ENCODE results near the gene MCF2L. TPM values are rescaled to one million over a fixed set of nuclear protein-coding genes. Genes with fewer than 3 reads are reported as not detected.
A peak's percentile ranks its signal among the peaks of the same experiment; 100 is the strongest.

The MCF2L gene
- total RNA-seq, 2 donors from 2014 or later: 0.56 to 0.74 TPM

- H3K27me3 Mint-ChIP-seq: peaks cover 10 to 11% of the 10 kb centered on the region in 2 donors
- no peaks in the 10 kb centered on the region for H3K36me3 Mint-ChIP-seq
- DNase-seq (ENCODE audit: low spot score): no peak
- ATAC-seq: no peak
- H3K4me3 Mint-ChIP-seq: no peak within 1 kb of the TSS
- H3K4me1 Mint-ChIP-seq (ENCODE audit: low read depth in 2 of 2): no peaks in the 10 kb centered on the region
- H3K27ac Mint-ChIP-seq: no peak within 1 kb of the TSS
- no peaks in the 10 kb centered on the region for H3K9me3 Mint-ChIP-seq
These were observed 153.7 kb downstream of the MCF2L start, which contains the start of gene F10 for GRCh38 chr13:113122550-113123225. Gene F10, plus strand, starts transcription at chr13:113122799. Its CDS starts 57 bp downstream, at chr13:113122856.

GRCh38 chr13:113123226-113124201 is 154.5 kb downstream of the MCF2L start:
- Mint-ChIP-seq H3K4me1 (ENCODE audit: low read depth in 2 of 2) (no peaks in the 10 kb centered on the region), H3K27me3 (peaks cover 14% of the 10 kb centered on the region in 2 donors)
- no peak for DNase-seq (ENCODE audit: low spot score)

GRCh38 chr13:113124211-113124970 is 155.4 kb downstream of the MCF2L start:
- H3K27me3 Mint-ChIP-seq: peaks cover 14 to 18% of the 10 kb centered on the region in 2 donors
- no peaks in the 10 kb centered on the region for H3K9me3 Mint-ChIP-seq
- H3K36me3 Mint-ChIP-seq: no peaks in the 10 kb centered on the region
- DNase-seq (ENCODE audit: low spot score): no peak
- no peaks in the 10 kb centered on the region for H3K4me1 Mint-ChIP-seq (ENCODE audit: low read depth in 2 of 2)
- ATAC-seq: no peak
- H3K27ac Mint-ChIP-seq: no peak overlapping the region
- H3K4me3 Mint-ChIP-seq: no peak overlapping the region

More at GRCh38 chr13:113123226-113124201, 154.5 kb downstream of the MCF2L start:
- no peak overlapping the region for H3K4me3 Mint-ChIP-seq
- no peak for ATAC-seq
- no peaks in the 10 kb centered on the region for H3K36me3 Mint-ChIP-seq
- H3K9me3 Mint-ChIP-seq: no peaks in the 10 kb centered on the region
- H3K27ac Mint-ChIP-seq: no peak overlapping the region

GRCh38 chr13:113125506-113126264 is 156.7 kb downstream of the MCF2L start:
- peaks cover 14 to 18% of the 10 kb centered on the region in 2 donors for H3K27me3 Mint-ChIP-seq
- H3K27ac Mint-ChIP-seq: no peak overlapping the region
- no peaks in the 10 kb centered on the region for H3K36me3 Mint-ChIP-seq
- no peak for ATAC-seq
- H3K4me3 Mint-ChIP-seq: no peak overlapping the region
- no peaks in the 10 kb centered on the region for H3K9me3 Mint-ChIP-seq
- H3K4me1 Mint-ChIP-seq (ENCODE audit: low read depth in 2 of 2): peaks cover 0 to 4% of the 10 kb centered on the region in 2 donors
- DNase-seq (ENCODE audit: low spot score): no peak

GRCh38 chr13:113126265-113127150 is 157.5 kb downstream of the MCF2L start:
- Mint-ChIP-seq H3K4me1 (ENCODE audit: low read depth in 2 of 2) (peaks cover 0 to 4% of the 10 kb centered on the region in 2 donors), H3K27ac (no peak overlapping the region), H3K27me3 (peaks cover 14 to 18% of the 10 kb centered on the region in 2 donors), H3K4me3 (no peak overlapping the region), H3K9me3 (no peaks in the 10 kb centered on the region), H3K36me3 (no peaks in the 10 kb centered on the region)
- no peak for ATAC-seq
- no peak for DNase-seq (ENCODE audit: low spot score)

- no peaks in the 10 kb centered on the region for H3K36me3 Mint-ChIP-seq
- H3K9me3 Mint-ChIP-seq: no peaks in the 10 kb centered on the region
- H3K4me1 Mint-ChIP-seq (ENCODE audit: low read depth in 2 of 2): peaks cover 0 to 4% of the 10 kb centered on the region in 2 donors
- no peak overlapping the region for H3K4me3 Mint-ChIP-seq
- peak in 1 of 2 donors; percentile 15 for ATAC-seq
- peaks cover 15 to 22% of the 10 kb centered on the region in 2 donors for H3K27me3 Mint-ChIP-seq
- no peak overlapping the region for H3K27ac Mint-ChIP-seq
- no peak for DNase-seq (ENCODE audit: low spot score)
These were observed 160.5 kb downstream of the MCF2L start for GRCh38 chr13:113129480-113129879.

- peak in 1 of 2 donors; percentile 86 for ATAC-seq
- Mint-ChIP-seq H3K27ac (no peak overlapping the region), H3K4me1 (ENCODE audit: low read depth in 2 of 2) (peaks cover 0 to 4% of the 10 kb centered on the region in 2 donors), H3K27me3 (peaks cover 15 to 22% of the 10 kb centered on the region in 2 donors), H3K36me3 (no peaks in the 10 kb centered on the region), H3K4me3 (no peak overlapping the region), H3K9me3 (no peaks in the 10 kb centered on the region)
- no peak for DNase-seq (ENCODE audit: low spot score)
These were observed 161.1 kb downstream of the MCF2L start for GRCh38 chr13:113129921-113130750.

- H3K9me3 Mint-ChIP-seq: no peaks in the 10 kb centered on the region
- no peak for DNase-seq (ENCODE audit: low spot score)
- no peak overlapping the region for H3K4me3 Mint-ChIP-seq
- no peaks in the 10 kb centered on the region for H3K4me1 Mint-ChIP-seq (ENCODE audit: low read depth in 2 of 2)
- no peak for ATAC-seq
- no peaks in the 10 kb centered on the region for H3K36me3 Mint-ChIP-seq
- no peak overlapping the region for H3K27ac Mint-ChIP-seq
- peaks cover 4 to 13% of the 10 kb centered on the region in 2 donors for H3K27me3 Mint-ChIP-seq
These were observed 166.3 kb downstream of the MCF2L start for GRCh38 chr13:113135281-113135760.

- ATAC-seq (no peak), DNase-seq (ENCODE audit: low spot score) (no peak)
- H3K27me3 Mint-ChIP-seq: peaks cover 4 to 7% of the 10 kb centered on the region in 2 donors
- no peak overlapping the region for H3K4me3 Mint-ChIP-seq
- no peaks in the 10 kb centered on the region for H3K36me3 Mint-ChIP-seq
- no peak overlapping the region for H3K27ac Mint-ChIP-seq
- H3K4me1 Mint-ChIP-seq (ENCODE audit: low read depth in 2 of 2): no peaks in the 10 kb centered on the region
- H3K9me3 Mint-ChIP-seq: no peaks in the 10 kb centered on the region
These were observed 168.8 kb downstream of the MCF2L start for GRCh38 chr13:113137691-113138298.

- ATAC-seq: no peak
- Mint-ChIP-seq H3K4me1 (ENCODE audit: low read depth in 2 of 2) (no peaks in the 10 kb centered on the region), H3K27me3 (peaks cover 4 to 5% of the 10 kb centered on the region in 2 donors), H3K27ac (no peak overlapping the region), H3K4me3 (no peak overlapping the region), H3K36me3 (no peaks in the 10 kb centered on the region), H3K9me3 (no peaks in the 10 kb centered on the region)
- no peak for DNase-seq (ENCODE audit: low spot score)
These were observed 170.0 kb downstream of the MCF2L start for GRCh38 chr13:113138792-113139551.
